ENCODE results near the gene OLFM2.
"Not testable (repeated sequence)": the region's sequence is repeated elsewhere in the genome, so short reads cannot be mapped to it uniquely, and the experiment has no call there.

The OLFM2 gene

DNA sequence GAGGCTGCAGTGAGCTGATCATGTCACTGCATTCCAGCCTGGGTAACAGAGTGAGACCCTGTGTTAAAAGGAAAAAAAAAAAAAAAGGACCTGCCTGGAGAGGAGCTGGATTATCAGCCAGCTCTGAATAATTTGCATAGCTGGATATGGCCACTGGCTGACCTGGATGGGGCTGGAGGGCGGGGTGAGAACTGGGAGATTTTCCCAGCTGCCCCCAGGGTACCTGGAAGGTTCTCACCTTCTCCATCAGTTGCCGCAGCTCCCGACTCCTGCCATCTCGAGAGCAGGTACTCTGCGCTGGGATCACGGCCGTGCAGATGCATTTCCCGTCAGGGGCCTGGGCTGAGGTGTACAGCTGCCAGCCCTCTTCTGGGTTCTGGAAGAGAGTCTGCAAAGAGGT, 75.9 kb downstream of the OLFM2 start:
- no peak for DNase-seq

DNA sequence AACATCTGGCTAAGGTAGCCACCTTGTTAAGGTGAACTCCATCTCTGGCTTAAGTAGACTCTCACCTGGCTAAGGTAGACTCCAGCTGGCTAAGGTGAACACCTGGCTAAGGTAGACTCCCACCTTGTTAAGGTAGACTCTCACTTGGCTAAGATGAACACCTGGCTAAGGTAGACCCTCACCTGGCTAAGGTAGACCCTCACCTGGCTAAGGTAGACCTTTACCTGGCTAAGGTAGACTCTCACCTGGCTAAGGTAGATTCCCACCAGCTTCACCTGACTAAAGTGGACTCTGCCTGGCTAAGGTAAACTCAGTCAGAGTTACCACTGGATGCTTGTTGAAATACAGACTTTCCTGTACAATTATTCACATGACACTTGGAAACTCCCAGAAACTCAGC, 77.5 kb downstream of the OLFM2 start:
- no peak for DNase-seq

DNA sequence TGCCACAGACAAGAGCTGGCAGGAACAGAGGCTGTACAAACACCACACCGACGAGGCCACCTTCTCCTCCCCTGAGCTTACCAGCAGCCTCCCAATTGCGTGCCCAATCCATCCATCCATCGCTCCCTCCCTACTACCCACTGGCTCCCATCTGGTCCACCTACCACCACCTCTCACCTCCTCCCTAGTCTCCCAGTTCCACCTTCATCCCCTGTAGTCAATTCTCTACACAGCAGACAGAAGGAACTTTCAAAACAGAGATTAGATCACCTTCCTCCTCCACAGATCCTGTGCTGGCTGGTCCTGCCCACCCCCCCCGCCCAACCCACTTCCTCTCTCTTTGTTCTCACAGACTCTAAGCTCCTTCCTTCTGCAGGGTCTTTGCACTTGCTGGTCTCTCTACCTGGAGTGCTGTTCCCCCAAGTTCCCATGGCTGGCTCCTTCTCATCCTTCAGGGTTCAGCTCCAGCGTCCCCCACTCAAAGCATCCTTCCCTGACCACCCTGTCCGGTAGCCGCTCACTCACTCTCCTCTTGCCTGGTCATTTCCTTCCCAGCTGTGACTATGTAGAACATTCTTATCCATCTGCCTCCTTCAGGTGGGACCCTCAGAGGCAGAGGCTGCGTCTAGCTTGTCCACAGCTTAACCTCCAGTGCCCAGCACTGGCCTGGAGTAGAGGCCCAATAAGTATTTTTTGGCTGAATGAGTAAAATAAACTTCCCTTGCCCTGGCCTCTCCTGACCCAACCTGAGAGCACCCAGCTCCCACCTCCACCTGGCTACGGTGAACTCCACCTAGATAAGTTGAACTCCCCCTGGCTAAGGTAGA, 78.2 kb downstream of the OLFM2 start:
- no peak for DNase-seq

GRCh38 chr19:9857076-9857721, 79.1 kb downstream of the OLFM2 start:
- DNase-seq = no peak

DNA sequence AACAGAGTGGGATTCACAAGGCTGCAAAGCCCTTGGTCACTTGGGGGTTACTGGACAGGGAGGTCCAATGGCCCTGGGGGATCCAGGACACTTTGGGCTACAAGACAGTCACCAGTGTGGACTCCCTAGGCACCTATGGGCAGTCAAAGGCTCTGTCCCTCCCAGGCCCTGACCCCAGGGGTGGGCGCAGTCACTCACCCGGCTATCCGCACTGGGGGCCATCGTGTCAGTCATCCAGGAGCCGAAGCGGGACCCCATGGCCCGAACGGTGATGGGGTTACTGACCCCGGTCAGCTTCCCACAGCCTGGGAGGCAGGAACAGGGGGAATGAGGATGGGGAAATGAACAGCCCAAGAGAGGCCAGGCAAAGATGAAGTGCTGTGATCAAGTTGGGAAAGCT, 79.7 kb downstream of the OLFM2 start:
- DNase-seq = no peak

DNA sequence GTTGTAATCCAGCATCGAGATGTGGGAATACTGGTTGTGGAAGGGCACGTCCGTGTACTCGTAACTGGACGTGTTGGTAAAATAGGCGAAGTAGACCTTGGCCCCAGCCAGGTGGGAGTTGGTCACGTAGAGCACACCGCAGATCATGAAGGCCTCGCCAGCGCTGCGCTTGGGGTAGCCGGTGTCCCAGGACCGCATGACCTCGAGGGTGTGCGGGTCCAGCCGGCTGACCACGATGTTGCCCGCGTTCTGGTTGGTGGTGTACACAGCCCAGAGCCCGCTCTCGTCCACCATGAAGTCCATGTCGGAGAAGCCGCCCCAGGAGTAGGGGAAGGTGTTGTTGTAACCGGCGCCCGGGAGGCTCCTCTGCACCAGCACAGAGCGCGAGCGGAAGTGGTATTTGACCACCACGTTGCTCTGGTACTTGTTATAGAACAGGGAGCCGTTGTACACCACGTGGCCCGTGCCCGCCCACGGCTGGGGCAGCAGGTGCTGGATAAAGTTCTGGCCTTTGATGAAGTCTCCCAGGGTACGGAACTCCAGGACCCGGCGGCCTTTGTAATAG, 82.0 kb downstream of the OLFM2 start:
- DNase-seq = no peak

- DNase-seq = no peak
Measured at GRCh38 chr19:9850235-9850959, 85.9 kb downstream of the OLFM2 start.

GRCh38 chr19:9849791-9850190, 86.5 kb downstream of the OLFM2 start:
- DNase-seq = no peak

DNA sequence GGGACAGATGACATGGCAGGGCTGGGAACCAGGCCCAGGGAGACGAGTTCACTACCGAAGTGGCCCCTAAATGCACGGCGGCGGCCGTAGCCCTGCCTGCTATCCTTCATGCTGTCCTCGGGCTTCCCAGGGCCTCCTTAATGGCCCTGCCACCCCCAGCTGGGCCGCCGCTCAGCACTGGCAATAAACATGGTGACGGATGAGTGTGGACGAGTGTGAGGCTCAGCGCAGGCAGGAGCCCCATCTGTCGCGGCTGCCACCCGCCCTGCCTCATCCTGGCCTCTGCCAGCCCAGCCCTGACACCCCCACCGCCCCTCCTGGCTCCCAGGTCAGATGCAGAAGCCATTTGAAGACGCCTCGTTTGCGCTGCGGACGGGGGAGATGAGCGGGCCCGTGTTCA, 87.6 kb downstream of the OLFM2 start:
- DNase-seq = no peak

GRCh38 chr19:9848060-9848459, 88.3 kb downstream of the OLFM2 start:
- no peak for DNase-seq

DNA sequence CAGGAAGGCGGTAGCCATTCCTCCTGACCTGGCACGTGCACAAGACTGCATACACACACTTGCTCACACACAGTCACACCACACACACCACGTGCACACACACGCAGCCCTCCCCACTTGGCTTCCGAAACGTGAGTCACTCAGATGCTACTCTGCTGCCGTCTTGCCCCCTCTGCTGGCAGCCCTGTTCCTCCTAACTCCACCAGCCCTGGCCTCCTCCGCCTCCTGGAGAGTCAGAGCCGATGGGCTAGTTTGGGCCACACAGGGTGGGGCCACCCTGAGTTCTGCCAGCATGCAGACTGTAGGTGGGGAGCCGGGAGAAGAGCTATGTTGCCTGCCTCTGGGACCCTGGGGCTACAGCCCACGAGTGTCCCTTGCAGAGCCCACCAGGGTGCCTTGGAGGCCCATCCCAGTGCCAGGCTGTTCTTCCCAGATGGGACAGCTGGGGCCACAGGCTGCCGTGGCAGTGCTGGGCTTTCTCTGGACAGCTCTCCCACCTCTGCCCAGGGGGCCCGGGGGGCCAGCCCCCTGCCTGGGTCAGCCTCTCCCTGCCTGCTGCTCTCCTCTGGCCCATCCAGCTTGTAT, 89.1 kb downstream of the OLFM2 start:
- DNase-seq = no peak

- not testable (repeated sequence) for DNase-seq
Measured at GRCh38 chr19:9843626-9844273, 92.6 kb downstream of the OLFM2 start.

DNA sequence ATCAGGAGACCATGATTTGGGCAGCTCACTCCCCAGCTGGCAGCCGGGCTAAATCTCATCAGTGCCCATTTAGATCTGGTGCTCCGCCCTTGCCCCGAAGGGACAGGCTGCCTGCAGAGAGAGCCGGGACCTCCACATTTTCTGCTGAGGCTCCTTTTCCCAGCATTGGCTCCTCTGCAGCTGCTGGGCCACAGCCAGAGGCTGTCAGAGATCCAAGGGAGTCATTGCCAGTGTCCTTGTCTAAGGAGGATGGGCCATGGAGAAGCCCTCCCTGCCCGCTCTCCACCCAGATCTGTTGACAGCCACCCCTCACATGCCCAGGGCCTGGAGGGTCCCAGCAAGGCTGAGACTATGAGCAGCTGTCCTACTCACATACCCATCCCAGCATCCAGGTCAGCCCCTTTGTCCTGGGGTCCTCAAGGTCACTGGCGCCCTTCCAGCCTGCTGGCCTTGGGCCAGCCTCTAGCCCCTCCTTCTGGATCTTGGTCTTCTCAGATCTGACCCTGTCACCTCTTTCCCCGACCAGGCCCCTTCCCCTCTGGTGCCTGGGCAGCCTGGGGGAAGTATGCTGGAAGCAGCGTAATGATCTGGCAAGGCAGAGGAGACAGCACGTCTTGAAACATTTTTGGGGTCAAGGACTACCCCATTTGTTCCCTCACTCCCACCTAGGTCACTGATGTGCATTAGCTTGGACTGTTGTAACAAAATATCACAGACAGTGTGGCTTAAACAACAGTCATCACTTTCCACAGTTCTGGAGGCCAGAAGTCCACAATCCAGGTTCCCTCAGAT, 93.3 kb downstream of the OLFM2 start:
- no peak for DNase-seq

- DNase-seq = no peak
Measured at GRCh38 chr19:9839415-9839814, 96.9 kb downstream of the OLFM2 start.

DNA sequence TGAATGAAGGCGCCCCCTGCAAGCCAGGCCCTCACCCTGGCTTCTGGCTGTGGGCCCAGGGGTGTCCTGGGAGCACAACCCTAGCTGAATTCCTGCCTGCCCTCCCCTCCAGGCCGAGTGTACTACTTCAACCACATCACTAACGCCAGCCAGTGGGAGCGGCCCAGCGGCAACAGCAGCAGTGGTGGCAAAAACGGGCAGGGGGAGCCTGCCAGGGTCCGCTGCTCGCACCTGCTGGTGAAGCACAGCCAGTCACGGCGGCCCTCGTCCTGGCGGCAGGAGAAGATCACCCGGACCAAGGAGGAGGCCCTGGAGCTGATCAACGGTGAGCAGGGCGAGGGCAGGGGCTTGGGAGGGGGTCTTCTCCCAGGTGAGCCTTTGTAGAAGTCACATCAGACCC, 98.0 kb downstream of the OLFM2 start:
- DNase-seq = no peak

DNA sequence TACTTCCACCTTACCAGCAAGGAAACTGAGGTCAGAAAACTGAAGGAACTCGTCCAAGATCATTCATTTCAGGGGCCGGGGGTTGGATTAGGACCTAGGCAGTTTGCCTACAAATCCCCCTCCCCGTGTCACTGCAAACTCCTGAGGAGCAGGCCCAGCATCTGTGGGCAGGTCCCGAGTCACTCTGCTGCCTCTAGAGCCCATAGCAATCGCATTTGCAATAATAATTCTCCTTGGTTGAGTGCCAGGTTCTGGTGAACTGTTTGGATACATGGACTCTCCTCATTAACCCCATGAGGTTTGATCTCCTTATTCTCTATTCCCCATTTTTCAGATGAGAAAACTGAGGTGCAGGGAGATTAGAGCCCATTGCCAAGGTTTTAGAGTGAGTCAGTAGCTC, 100.3 kb downstream of the OLFM2 start:
- peak; percentile 16 for DNase-seq

- DNase-seq = no peak
Measured at GRCh38 chr19:9835507-9835949, 100.8 kb downstream of the OLFM2 start.

DNA sequence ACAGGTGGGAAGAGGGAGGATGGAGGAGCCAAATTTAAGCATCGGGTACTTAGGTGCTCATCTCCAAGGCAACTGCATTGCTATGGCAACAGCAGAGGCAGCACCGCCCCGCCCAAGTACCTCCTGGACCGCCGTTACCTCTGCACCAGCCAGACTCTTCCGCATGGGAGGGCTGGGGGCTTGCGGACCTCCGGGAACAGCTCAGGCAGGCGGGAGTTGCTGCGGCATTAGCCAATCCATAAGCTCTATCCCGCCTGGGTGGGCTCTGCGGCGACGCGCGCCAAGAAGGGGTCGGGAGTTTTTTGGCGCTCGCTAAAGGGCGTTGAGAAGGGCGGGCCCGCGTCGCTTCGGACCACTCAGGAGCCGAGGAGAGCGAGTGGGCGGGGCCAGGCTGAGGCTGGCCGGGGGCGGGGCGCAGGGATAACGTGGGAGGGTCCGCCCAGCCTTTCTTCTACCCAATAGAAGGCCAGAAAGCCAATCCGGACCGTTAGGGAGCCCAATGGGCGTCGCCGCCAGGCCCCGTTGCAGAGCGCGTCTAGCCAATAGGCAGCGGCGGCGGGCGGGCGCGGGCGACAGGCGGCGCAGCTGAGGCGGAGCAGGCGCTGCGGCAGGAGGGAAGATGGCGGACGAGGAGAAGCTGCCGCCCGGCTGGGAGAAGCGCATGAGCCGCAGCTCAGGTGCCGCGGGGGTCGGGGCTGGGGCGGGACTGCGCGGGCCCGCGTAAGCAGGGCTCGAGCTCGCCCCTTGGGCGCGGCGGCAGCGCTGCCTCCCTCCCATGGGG, 101.4 kb downstream of the OLFM2 start, which contains the start of gene PIN1:
TSS of gene PIN1 (plus strand) at position 593 of the 781 bp plus-strand sequence. CDS start at position 620, 27 bp downstream.
- peak; percentile 98 for DNase-seq

DNA sequence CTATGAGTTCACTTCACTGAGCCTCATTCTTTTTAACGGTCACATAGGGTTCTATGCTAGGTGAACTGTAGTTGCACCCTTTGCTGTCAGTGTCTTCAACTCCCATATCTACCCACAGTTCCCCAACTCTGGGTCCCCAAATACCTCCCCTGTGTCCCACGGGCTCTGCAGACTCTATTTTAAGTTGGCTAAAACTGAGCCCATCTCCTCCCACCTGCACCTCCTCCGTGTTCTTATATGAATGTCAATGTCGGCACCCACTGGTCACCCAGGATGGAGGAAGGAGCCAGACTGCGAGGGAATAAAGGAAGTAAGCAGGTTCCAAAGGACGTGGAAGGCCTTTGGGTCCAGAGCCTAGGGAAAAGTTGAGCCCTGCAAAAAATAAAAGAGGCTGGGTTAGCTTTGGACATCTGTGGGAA, 102.0 kb downstream of the OLFM2 start:
- DNase-seq = no peak

DNA sequence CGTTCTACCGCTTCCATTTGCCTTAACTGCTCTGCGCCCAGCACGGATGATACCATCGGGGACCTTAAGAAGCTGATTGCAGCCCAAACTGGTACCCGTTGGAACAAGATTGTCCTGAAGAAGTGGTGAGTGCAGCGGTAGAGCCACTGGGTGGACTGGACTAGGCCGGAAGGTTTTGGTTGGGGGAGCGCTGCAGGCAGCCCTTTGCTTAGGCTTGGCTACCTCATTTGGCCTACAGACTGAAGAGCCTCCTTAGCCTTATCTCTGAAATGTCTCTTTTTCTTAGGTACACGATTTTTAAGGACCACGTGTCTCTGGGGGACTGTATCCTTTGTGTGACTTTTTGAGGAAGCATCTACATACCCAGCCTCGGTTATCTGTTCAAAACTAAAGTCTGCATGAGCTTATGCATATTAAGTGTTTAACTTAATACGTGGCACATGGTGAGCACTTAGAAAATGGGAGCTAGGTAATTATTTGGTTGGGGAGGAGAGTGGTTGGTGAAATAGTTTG, 107.7 kb downstream of the OLFM2 start:
- no peak for DNase-seq
